HG03159 (cell line): ENCODE data around the gene LAGE3.

Source experiments
- ATAC-seq: cut with Tn5 transposase; IDR thresholded peaks from one replicate; pipeline ENCODE4 v1.9.1; 2021; ENCODE audit warnings: mild to moderate bottlenecking, moderate library complexity; ENCODE audit not compliant: unreplicated experiment

Gene LAGE3

GRCh38 chrX:154481195-154481594 lies 2.1 kb upstream of the LAGE3 start:
- ATAC-seq, result no peak

- no peak for ATAC-seq
These were observed 1.1 kb downstream of the LAGE3 start for GRCh38 chrX:154477891-154478477.

- no peak for ATAC-seq
These were observed 2.3 kb downstream of the LAGE3 start for GRCh38 chrX:154476821-154477220.

- no peak for ATAC-seq
These were observed 5.4 kb downstream of the LAGE3 start for GRCh38 chrX:154473683-154474082.

GRCh38 chrX:154472685-154473632 lies 6.1 kb downstream of the LAGE3 start:
- ATAC-seq, result no peak

- ATAC-seq, result no peak
These were observed 7.0 kb downstream of the LAGE3 start for GRCh38 chrX:154471839-154472684.

GRCh38 chrX:154470914-154471568 lies 8.0 kb downstream of the LAGE3 start:
- ATAC-seq, result no peak

GRCh38 chrX:154470434-154470833 lies 8.6 kb downstream of the LAGE3 start:
- ATAC-seq, result no peak

GRCh38 chrX:154469880-154470279 lies 9.2 kb downstream of the LAGE3 start:
- ATAC-seq, result no peak

GRCh38 chrX:154469114-154469513 lies 10.0 kb downstream of the LAGE3 start:
- no peak for ATAC-seq

GRCh38 chrX:154468217-154468616 lies 10.9 kb downstream of the LAGE3 start:
- ATAC-seq, result no peak

- ATAC-seq, result no peak
These were observed 11.5 kb downstream of the LAGE3 start for GRCh38 chrX:154467556-154467955.

- no peak for ATAC-seq
These were observed 12.2 kb downstream of the LAGE3 start for GRCh38 chrX:154466907-154467306.

- ATAC-seq, result no peak
These were observed 13.0 kb downstream of the LAGE3 start for GRCh38 chrX:154466036-154466435.

- ATAC-seq, result no peak
These were observed 13.5 kb downstream of the LAGE3 start for GRCh38 chrX:154465601-154466000.

GRCh38 chrX:154464806-154465365 lies 14.2 kb downstream of the LAGE3 start:
- no peak for ATAC-seq

- ATAC-seq, result no peak
These were observed 15.4 kb downstream of the LAGE3 start for GRCh38 chrX:154463611-154464220.

GRCh38 chrX:154462396-154462795 lies 16.7 kb downstream of the LAGE3 start:
- no peak for ATAC-seq

- no peak for ATAC-seq
These were observed 18.8 kb downstream of the LAGE3 start for GRCh38 chrX:154460326-154460725.

- no peak for ATAC-seq
These were observed 19.2 kb downstream of the LAGE3 start for GRCh38 chrX:154459832-154460231.
